H9 (cell line): ENCODE results near the gene SEMA3F. TPM values are rescaled to one million over a fixed set of nuclear protein-coding genes. Genes with fewer than 3 reads are reported as not detected.

Source experiments
- DNase-seq: peaks from one replicate; pipeline ENCODE4 v3.0.0-alpha.2; 2017
- H2AFZ ChIP-seq: one replicate; pipeline ENCODE4 v1.6.1; 2013; ENCODE audit warnings: mild to moderate bottlenecking, low read length, control low read depth, moderate library complexity
- H2AK5ac ChIP-seq: 2 replicates; pipeline ENCODE4 v1.6.1; 2013; ENCODE audit warnings: low read length, control low read depth, mixed read lengths; ENCODE audit not compliant: insufficient read length
- H2BK120ac ChIP-seq: one replicate; pipeline ENCODE4 v1.6.1; 2013; ENCODE audit warnings: low read depth, mild to moderate bottlenecking, low read length, control low read depth, inconsistent platforms; ENCODE audit not compliant: poor library complexity, severe bottlenecking
- H2BK12ac ChIP-seq: 2 replicates; pipeline ENCODE4 v1.6.1; 2013; ENCODE audit warnings: low read length, control low read depth, mixed read lengths, low read depth; ENCODE audit not compliant: insufficient read length
- H2BK15ac ChIP-seq: 2 replicates; pipeline ENCODE4 v1.6.1; 2013; ENCODE audit warnings: low read depth, low read length, control low read depth
- H2BK20ac ChIP-seq: one replicate; pipeline ENCODE4 v1.6.1; 2013; ENCODE audit warnings: low read depth, mild to moderate bottlenecking, low read length, control low read depth, inconsistent platforms; ENCODE audit not compliant: poor library complexity, severe bottlenecking
- H2BK5ac ChIP-seq: 2 replicates; pipeline ENCODE4 v1.6.1; 2013; ENCODE audit warnings: low read length, control low read depth, mixed read lengths; ENCODE audit not compliant: insufficient read length
- H3K14ac ChIP-seq: 2 replicates; pipeline ENCODE4 v1.6.1; 2013; ENCODE audit warnings: low read length, control low read depth; ENCODE audit not compliant: insufficient read depth
- H3K18ac ChIP-seq: 2 replicates; pipeline ENCODE4 v1.6.1; 2013; ENCODE audit warnings: low read depth, mild to moderate bottlenecking, mixed read lengths, low read length, control low read depth; ENCODE audit not compliant: insufficient read length
- H3K23ac ChIP-seq: 2 replicates; pipeline ENCODE4 v1.6.1; 2013; ENCODE audit warnings: low read length, control low read depth, mixed read lengths, low read depth; ENCODE audit not compliant: insufficient read length
- H3K23me2 ChIP-seq: 2 replicates; pipeline ENCODE4 v1.6.1; 2013; ENCODE audit warnings: low read depth, mild to moderate bottlenecking, mixed read lengths, low read length, control low read depth; ENCODE audit not compliant: insufficient read length, poor library complexity, severe bottlenecking
- H3K27ac ChIP-seq: 2 replicates; pipeline ENCODE4 v1.5.1; 2013; ENCODE audit warnings: low read length, control low read depth, mixed read lengths, low read depth; ENCODE audit not compliant: insufficient read length
- H3K27me3 ChIP-seq: 2 replicates; pipeline ENCODE4 v1.6.1; 2013; ENCODE audit warnings: low read length, control low read depth, inconsistent platforms; ENCODE audit not compliant: insufficient read depth
- H3K4ac ChIP-seq: 2 replicates; pipeline ENCODE4 v1.6.1; 2013; ENCODE audit warnings: low read depth, mild to moderate bottlenecking, control low read depth, inconsistent platforms, low read length, moderate library complexity
- H3K4me1 ChIP-seq: 2 replicates; pipeline ENCODE4 v1.6.1; 2013; ENCODE audit warnings: low read length, control low read depth, inconsistent platforms; ENCODE audit not compliant: insufficient read depth
- H3K4me2 ChIP-seq: 2 replicates; pipeline ENCODE4 v1.6.1; 2013; ENCODE audit warnings: low read length, control low read depth, mixed read lengths; ENCODE audit not compliant: insufficient read length, insufficient read depth
- H3K56ac ChIP-seq: 2 replicates; pipeline ENCODE4 v1.6.1; 2013; ENCODE audit warnings: low read depth, mild to moderate bottlenecking, mixed read lengths, low read length, control low read depth; ENCODE audit not compliant: insufficient read length
- H3K79me1 ChIP-seq: 2 replicates; pipeline ENCODE4 v1.6.1; 2013; ENCODE audit warnings: low read depth, mild to moderate bottlenecking, moderate library complexity, low read length, control low read depth, inconsistent platforms; ENCODE audit not compliant: insufficient read depth, poor library complexity, severe bottlenecking
- H3K79me2 ChIP-seq: 2 replicates; pipeline ENCODE4 v1.6.1; 2013; ENCODE audit warnings: low read length, control low read depth, inconsistent platforms; ENCODE audit not compliant: insufficient read depth
- H3K9ac ChIP-seq: 2 replicates; pipeline ENCODE4 v1.6.1; 2013; ENCODE audit warnings: low read length, control low read depth, mixed read lengths; ENCODE audit not compliant: insufficient read length; ENCODE audit errors: extremely low read depth
- H3K9me3 ChIP-seq: one replicate; pipeline ENCODE4 v1.6.1; 2013; ENCODE audit warnings: low read depth, low read length, inconsistent platforms; ENCODE audit not compliant: control insufficient read depth
- H3T11ph ChIP-seq: one replicate; pipeline ENCODE4 v1.6.1; 2013; ENCODE audit warnings: mild to moderate bottlenecking, low read length, control low read depth, inconsistent platforms
- H4K20me1 ChIP-seq: one replicate; pipeline ENCODE4 v1.6.1; 2013; ENCODE audit not compliant: control insufficient read depth, insufficient read length, insufficient read depth
- H4K5ac ChIP-seq: 2 replicates; pipeline ENCODE4 v1.6.1; 2013; ENCODE audit warnings: low read depth, mild to moderate bottlenecking, mixed read lengths, low read length, control low read depth; ENCODE audit not compliant: insufficient read length
- H4K8ac ChIP-seq: replicated peaks from 2 replicates; pipeline ENCODE4 v1.6.1; 2013; ENCODE audit warnings: low read length, control low read depth, mixed read lengths, low read depth; ENCODE audit not compliant: insufficient read length
- H4K91ac ChIP-seq: 2 replicates; pipeline ENCODE4 v1.6.1; 2013; ENCODE audit warnings: low read depth, mild to moderate bottlenecking, moderate library complexity, mixed read lengths, low read length, control low read depth; ENCODE audit not compliant: insufficient read length
- H3K27ac Mint-ChIP-seq, 3 experiments: 2 replicates in 2 of 3; 3 replicates in 1 of 3; pipeline ENCODE4 v1.8.0; 2020 to 2021; ENCODE audit warnings: mixed read lengths in 3 of 3, mild to moderate bottlenecking in 1 of 3, moderate library complexity in 1 of 3
- H3K27me3 Mint-ChIP-seq: 2 replicates; pipeline ENCODE4 v1.8.0; 2021; ENCODE audit warnings: low read depth, mild to moderate bottlenecking, moderate library complexity, mixed read lengths
- H3K36me3 Mint-ChIP-seq, 3 experiments: 2 replicates in 2 of 3; 3 replicates in 1 of 3; pipeline ENCODE4 v1.8.0; 2020 to 2021; ENCODE audit warnings: low read depth in 3 of 3, mixed read lengths in 3 of 3; ENCODE audit not compliant: insufficient read depth in 1 of 3
- H3K4me1 Mint-ChIP-seq, 2 experiments: 2 replicates each; pipeline ENCODE4 v1.8.0; 2020; ENCODE audit warnings: mixed read lengths in 2 of 2
- H3K4me3 Mint-ChIP-seq, 2 experiments: 2 replicates in 1 of 2; 3 replicates in 1 of 2; pipeline ENCODE4 v1.8.0; 2020 to 2021; ENCODE audit warnings: mild to moderate bottlenecking in 2 of 2, mixed read lengths in 2 of 2, moderate library complexity in 1 of 2
- H3K9me3 Mint-ChIP-seq, 2 experiments: 2 replicates in 1 of 2; 3 replicates in 1 of 2; pipeline ENCODE4 v1.8.0; 2020; ENCODE audit warnings: mild to moderate bottlenecking in 2 of 2, mixed read lengths in 2 of 2, moderate library complexity in 1 of 2
- CTCF ChIP-seq: fragments of 200-600 bp; sonication (generic); conservative IDR thresholded peaks from 3 replicates; pipeline ENCODE4 v1.8.0; 2021; ENCODE audit warnings: antibody characterized with exemption, mild to moderate bottlenecking
- WGBS: extraction: QIAGEN DNeasy Blood & Tissue Kit; methylation state at CpG from one replicate; pipeline ENCODE4 v1.1.7; 2013; ENCODE audit warnings: missing lambda C conversion rate, low lambda C conversion rate, mixed read lengths; ENCODE audit not compliant: insufficient read length; ENCODE audit errors: extremely low coverage; 5-methylcytosine and 5-hydroxymethylcytosine counted together
- total RNA-seq: library from RNA; stranded (reverse); gene quantifications from 2 replicates; pipeline ENCODE4 v1.2.1, GENCODE V29; 2021

SEMA3F gene
- total RNA-seq, 1 experiment from 2014 or later: 14.3 TPM

GRCh38 chr3:50168388-50168787 lies 13.3 kb downstream of the SEMA3F start:
- peaks cover 34 to 53% of the 10 kb centered on the region in 2 experiments for H3K4me1 Mint-ChIP-seq
- no peak for TF ChIP-seq CTCF
- Histone ChIP-seq H3K79me1 (no peaks in the 10 kb centered on the region), H4K8ac (no peak overlapping the region), H2BK120ac (no peak overlapping the region), H2AFZ (no peak overlapping the region), H3K9me3 (no peaks in the 10 kb centered on the region), H2BK20ac (no peak overlapping the region), H3K18ac (no peak overlapping the region), H3K23ac (no peak overlapping the region), H3K4me1 (peaks cover 7% of the 10 kb centered on the region; the same call in 1 of the 2 replicates), H3K14ac (no peak overlapping the region), H2BK12ac (no peak overlapping the region), H4K5ac (no peak overlapping the region), H3K56ac (no peak overlapping the region), H3K79me2 (no peaks in the 10 kb centered on the region), H2BK5ac (no peak overlapping the region), H3K27ac (no peak overlapping the region), H2AK5ac (no peak overlapping the region), H3T11ph (no peak overlapping the region), H3K23me2 (no peaks in the 10 kb centered on the region), H3K9ac (no peak overlapping the region), H2BK15ac (no peak overlapping the region), H3K4ac (no peak overlapping the region), H3K4me2 (no peak overlapping the region), H3K27me3 (no peaks in the 10 kb centered on the region), H4K91ac (no peak overlapping the region), H4K20me1 (no peaks in the 10 kb centered on the region)
- H3K36me3 Mint-ChIP-seq: peaks cover 0 to 14% (median 10%) of the 10 kb centered on the region in 3 experiments
- H3K27me3 Mint-ChIP-seq: no peaks in the 10 kb centered on the region; the same call in 1 of the 2 replicates
- no CpG with 5 or more reads among the region's 9 CpGs for WGBS
- no peak for DNase-seq
- H3K9me3 Mint-ChIP-seq: no peaks in the 10 kb centered on the region
- H3K4me3 Mint-ChIP-seq: no peak overlapping the region
- peak overlapping the region in 1 of 3 experiments; percentile 76; a peak in 2 of 7 replicates for H3K27ac Mint-ChIP-seq
